Activated CD4-positive, alpha-beta T cell treated with anti-CD3 and anti-CD28 coated beads for 4 hours (primary cell): ENCODE measurements around the gene TM7SF3.
"Not testable (repeated sequence)": the region's sequence is repeated elsewhere in the genome, so short reads cannot be mapped to it uniquely, and the experiment has no call there.

Experiments
- DNase-seq, 2 donors: peaks; one replicate each; pipeline ENCODE4 v3.0.0-alpha.2; 2020

Gene TM7SF3

GRCh38 chr12:27014085-27014858, at the start of gene TM7SF3:
TSS of gene TM7SF3 (minus strand) at chr12:27014384. CDS start at chr12:27014168, 216 bp downstream.
- DNase-seq: peak; percentile 93 to 94

GRCh38 chr12:27063250-27063851, 49.2 kb upstream of the TM7SF3 start:
- no peak for DNase-seq

GRCh38 chr12:27061317-27061716, 47.1 kb upstream of the TM7SF3 start:
- no peak for DNase-seq

DNA sequence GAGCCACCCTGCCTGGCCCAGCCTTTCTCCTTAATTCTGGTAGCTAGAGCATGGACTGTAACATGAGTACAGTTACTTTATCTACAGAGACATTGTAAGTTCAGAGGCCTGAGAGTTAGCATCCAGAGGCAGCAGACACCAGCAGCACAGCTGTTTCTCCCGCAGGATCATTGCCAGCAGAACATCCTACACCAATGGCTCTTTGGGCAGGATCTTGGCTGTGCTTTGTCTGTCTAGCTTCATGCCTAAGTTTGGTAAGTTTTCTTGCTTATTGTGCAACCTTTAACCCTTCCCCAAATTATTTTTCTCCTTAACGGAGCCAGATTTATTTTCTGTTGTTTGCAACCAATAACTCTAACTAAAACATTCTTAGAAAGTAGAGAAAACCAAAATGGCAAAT, 46.6 kb upstream of the TM7SF3 start:
- DNase-seq: no peak

- DNase-seq: no peak
These were observed 43.4 kb upstream of the TM7SF3 start for GRCh38 chr12:27057543-27057942.

GRCh38 chr12:27055966-27056365, 41.8 kb upstream of the TM7SF3 start:
- DNase-seq: no peak

- no peak for DNase-seq
These were observed 38.6 kb upstream of the TM7SF3 start for GRCh38 chr12:27052742-27053141.

DNA sequence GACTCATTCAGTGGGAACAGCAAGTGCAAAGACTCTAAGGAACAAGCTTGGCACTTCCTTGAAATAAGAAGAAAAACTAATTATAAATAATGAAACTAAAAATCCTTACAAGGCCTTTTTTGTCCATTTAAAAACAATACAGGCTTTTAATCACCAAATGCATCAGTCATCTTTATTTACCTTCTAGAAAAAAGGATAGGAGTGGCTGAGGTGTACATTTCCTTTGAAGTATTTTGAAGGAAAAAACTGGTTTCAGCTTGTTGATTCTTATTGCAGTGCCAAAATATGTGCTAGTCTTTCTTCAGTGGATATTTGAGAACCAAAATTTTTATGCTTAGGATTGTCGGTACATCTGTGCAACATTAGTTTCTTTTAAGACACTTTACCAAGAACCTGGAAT, 38.0 kb upstream of the TM7SF3 start:
- no peak for DNase-seq

DNA sequence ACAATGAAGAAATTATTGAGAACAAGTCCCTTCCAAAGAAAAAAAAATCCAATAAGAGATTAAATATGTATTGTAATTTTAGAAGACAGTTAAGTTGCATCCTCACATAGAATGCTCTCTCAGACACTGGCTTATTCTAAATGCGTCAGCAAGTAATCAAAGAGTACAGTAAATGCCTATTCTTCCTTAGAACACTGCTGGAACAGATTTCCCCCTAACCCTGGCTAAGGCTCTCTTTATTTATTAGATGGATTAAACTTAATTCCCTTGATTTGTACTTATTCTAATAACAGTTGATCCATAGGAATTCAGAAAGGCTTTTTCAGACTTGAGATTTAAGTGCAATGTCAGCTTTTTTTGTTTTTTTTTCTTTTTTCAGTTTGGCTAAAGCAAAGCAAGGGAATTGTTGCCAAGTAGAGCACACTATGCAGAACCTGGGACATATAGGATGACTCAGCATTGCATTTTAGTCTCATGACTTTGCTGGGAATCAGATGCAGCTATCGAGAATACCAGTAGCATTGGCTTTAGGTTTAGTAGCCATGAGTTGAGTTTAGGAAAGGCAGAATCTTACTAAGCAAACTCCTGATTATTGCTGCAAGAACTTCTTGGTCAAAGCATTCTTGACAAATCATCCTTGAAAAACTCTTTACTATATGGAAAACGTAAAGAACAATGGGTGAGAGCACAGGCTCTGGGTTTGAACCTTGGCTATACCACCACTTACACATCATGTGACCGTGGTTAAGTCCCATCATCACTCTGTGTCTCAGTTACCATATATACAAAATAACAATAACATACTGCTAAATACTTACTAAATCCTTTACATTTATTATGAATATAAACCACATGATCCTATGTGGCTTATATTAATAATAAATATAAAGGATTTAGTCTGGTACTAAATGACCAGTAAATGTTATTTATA, 34.9 kb upstream of the TM7SF3 start:
- no peak for DNase-seq

DNA sequence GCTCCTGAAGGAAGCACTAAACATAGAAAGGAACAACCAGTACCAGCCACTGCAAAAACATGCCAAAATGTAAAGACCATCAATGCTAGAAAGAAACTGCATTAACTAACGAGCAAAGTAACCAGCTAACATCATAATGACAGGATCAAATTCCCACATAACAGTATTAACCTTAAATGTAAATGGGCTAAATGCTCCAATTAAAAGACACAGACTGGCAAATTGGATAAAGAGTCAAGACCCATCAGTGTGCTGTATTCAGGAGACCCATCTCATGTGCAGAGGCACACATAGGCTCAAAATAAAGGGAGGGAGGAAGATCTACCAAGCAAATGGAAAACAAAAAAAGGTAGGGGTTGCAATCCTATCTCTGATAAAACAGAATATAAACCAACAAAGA, 27.8 kb upstream of the TM7SF3 start:
- DNase-seq: not testable (repeated sequence)

DNA sequence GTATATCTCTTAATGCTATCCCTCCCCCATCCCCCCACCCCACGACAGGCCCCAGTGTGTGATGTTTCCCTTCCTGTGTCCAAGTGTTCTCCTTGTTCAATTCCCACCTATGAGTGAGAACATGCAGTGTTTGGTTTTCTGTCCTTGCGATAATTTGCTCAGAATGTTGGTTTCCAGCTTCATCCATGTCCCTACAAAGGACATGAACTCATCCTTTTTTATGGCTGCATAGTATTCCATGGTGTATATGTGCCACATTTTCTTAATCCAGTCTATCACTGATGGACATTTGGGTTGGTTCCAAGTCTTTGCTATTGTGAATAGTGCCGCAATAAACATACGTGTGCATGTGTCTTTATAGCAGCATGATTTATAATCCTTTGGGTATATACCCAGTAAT, 26.5 kb upstream of the TM7SF3 start:
- not testable (repeated sequence) for DNase-seq

DNA sequence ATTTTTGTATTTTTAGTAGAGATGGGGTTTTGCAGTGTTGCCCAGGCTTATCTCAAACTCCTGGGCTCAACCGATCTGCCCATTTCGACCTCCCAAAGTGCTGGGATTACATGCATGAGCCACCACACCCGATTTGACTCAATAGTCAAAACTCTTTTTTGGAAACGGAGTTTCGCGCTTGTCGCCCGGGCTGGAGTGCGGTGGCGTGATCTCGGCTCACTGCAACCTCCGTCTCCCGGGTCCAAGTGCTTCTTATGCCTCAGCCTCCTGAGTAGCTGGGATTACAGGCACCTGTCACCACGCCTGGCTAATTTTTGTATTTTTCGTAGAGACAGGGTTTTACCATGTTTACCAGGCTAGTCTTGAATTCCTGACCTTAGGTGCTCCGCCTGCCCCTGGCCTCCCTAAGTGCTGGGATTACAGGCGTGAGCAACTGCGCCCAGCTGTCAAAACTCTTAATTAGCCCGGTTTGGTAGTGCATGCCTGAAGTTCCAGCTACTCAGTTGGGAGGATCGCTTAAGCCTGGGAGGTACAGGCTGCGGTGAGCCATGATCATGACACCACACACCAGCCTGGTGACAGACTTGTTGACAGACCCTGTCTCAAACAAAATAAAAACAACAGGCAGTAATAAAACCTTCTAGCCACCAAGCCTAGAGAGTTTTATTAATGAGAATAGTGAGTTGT, 20.6 kb upstream of the TM7SF3 start:
- no peak for DNase-seq

GRCh38 chr12:27032679-27033078, 18.5 kb upstream of the TM7SF3 start:
- no peak for DNase-seq

DNA sequence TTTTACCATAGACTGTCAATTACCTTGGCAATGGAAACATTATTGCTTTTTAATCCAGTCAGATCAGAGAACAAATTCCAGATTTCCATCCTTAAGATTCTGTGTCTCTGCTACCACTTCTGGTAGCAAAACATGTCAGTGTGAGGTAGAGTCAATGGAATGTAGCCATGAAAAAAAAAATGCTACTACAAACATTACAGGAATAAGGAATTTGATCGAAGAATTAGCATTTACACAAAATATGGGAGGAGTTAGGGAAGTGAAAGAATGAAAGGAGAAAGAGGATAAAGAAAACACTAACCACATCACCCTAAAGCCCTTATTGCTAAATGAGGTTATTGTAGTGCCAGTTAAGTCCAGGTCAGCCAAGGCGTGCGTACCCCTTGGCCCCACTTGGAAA, 17.3 kb upstream of the TM7SF3 start:
- DNase-seq: no peak

- no peak for DNase-seq
These were observed 12.1 kb upstream of the TM7SF3 start for GRCh38 chr12:27026257-27026656.

GRCh38 chr12:27025116-27025515, 10.9 kb upstream of the TM7SF3 start:
- no peak for DNase-seq

DNA sequence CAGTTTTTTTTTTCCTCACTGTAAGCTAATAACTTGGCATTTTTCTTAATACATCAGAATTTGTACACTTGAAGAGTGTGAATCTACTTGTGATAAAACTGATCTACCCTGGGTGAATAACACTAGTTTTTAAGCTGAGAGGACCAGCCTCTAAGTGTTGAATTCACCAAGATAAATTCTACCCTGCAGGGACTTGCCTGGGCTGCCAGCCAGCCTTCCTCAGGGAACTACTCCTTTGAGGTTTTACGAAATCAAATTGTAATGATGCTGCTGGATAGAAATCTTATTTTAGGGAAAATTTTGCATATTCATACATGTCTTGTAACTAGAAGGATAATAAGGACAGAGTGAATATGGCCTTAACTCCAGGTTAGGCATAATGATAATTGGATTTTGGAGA, 10.1 kb upstream of the TM7SF3 start:
- DNase-seq: no peak

DNA sequence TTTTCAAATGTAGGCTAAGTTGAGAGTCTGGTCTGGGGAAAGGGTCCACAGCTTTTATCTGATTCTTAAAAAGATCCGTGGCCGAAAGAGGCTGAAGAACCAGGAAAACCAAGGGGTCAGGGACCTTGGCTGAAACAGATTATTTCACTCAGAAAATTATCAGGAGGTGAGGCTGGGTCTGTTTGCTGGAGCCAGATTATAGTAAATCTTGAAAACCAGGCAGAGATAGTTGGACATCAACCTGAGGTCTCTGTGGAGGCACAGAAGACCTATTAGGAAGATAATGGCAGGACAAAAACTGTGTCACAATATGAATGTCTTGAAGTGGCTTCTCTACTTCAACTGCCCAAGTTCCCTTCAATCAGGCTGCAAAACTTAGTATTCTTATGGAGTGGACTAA, 6.6 kb upstream of the TM7SF3 start:
- no peak for DNase-seq

DNA sequence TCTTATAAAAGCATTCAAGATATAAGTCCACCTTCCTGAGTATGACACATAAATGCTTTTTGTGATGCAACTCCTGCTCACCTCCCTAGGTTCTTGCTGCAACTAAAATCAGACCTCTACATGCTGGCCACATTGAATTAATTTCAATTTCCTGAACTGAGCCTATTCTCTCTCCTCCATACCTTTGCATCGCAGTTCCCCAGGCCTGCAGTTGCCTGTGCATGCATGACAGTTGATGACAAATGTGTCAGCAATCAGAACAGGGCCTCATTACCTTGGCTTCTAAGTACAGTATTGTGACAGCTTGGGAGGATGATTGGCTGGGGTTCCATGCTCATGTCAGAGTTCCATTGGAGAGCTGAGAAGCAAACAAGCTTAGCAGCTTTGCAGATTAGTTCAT, 3.9 kb upstream of the TM7SF3 start:
- DNase-seq: no peak

GRCh38 chr12:27017163-27017823, 3.1 kb upstream of the TM7SF3 start:
- DNase-seq: not testable (repeated sequence)

- no peak for DNase-seq
These were observed 1.5 kb upstream of the TM7SF3 start for GRCh38 chr12:27015730-27016076.
